Activated naive CD8-positive, alpha-beta T cell treated with anti-CD3 and anti-CD28 coated beads, Interleukin-2, amount 50 U/mL, for 16 hours (primary cell): ENCODE results near the gene SLC38A11.

ENCODE experiments used
- DNase-seq: peaks from one replicate; pipeline ENCODE4 v3.0.0-alpha.2; 2020; ENCODE audit warnings: low read depth, low spot score

Gene SLC38A11

DNA sequence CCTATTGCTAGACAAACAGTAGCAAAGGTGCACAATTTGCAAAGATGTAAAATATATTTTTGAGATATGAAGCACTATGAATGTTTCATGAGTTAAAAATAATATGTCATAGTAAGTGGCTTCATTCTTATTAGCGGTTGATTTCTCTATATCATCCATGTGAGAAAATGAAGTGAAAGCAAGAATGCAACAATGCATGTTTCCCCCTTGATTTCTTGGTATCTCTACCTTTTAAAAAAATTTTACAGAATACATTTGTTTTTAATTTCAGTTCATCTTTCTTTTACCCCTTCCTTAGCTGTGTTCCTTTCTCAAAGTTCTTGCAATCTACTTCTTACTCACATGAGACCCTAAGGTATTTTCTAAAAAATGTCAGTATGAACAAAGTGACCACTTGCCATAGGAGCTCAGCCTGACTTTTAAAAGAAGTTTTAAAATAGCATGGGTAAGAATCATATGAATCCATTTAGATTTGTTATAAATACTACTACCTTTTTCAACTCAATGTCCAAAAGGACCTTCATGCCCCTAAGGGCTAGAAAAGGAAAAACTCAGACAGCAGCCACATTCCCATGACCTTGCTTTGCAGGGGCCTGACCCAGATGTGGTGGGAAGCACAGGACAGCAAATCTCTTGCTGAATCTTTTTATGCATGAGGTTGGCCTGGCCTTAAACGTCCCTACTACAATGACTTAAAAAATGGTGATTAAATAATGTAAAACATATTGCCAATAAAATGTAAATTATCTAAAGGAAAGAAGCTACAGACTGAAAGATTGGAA is 14.8 kb upstream of the SLC38A11 start:
- no peak for DNase-seq

DNA sequence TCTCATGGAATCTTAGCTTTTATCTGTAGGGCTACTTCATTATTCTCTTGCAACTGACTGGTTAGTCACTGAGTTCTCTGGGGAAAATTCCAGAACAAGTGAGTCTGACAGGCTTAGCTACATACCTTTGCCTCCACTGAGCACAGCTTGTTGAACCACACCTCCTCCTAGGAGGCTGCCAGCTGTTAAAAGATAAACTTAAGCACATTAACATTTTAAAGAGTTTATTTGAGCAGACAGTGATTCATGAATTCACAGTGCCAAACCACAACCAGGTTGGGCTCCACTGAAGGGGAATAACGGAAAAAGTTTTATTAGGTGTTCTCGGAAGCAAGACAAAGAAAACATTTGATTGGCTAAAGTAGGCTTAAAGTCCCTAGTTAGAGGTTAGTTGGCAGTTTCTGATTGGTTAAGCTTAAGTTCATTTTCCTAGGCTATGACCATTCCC is 12.5 kb upstream of the SLC38A11 start:
- DNase-seq: no peak

DNA sequence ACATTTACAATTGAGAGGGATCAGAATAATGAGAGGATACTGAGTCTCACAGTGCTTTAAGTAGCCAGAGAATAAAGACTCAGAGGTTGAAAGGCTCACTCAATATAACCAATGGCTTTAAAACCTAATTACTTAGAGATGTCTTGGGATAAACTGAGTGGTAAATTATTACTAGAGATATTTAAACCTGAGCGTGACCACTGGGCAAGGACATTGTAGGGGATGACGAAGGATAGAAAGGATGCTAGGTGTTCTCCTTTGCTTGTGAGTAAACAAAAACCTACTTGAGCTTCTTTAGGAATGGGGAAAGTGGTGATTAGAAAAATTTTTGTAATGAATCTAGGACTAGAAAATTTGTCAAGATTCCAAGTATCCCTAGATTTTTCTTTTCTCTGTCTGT is 12.0 kb upstream of the SLC38A11 start:
- DNase-seq: no peak

DNA sequence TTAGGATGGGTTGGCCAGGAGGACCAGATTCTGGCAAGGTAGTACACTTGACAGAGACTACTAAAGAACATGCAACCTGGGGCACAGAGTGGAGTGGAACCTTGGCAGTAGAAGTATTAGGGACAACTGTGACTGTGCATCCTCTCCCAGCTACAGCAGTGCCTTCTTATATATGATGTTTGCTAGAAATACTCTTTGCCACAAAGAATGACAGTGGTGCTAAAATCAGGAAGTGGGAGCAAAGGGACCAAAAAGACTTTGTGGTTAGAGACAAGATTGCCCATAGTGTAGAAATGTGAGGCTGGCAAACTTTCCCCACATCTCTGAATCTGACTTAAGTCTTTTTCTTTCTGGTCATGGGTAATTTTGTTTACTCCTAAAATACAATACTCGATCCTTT is 9.4 kb upstream of the SLC38A11 start:
- DNase-seq: no peak

DNA sequence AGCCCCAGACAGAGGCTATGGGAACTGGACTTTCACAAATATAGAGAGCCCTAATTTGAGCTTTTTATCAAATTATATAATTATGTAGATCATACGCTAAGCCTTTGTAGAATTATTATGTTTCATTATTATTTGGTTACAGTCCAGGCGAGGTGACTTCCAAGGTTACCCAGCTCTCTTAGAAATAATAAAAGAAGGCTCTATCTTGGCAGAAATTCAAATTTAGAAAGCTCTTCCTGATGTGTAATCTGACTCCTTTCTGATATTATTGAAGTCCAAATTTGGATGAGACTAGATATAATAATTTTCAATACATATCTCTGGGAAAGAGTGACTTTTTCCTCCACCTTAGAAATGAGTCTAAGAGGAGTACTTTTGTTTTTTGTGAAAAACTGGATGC is 4.8 kb upstream of the SLC38A11 start:
- no peak for DNase-seq

DNA sequence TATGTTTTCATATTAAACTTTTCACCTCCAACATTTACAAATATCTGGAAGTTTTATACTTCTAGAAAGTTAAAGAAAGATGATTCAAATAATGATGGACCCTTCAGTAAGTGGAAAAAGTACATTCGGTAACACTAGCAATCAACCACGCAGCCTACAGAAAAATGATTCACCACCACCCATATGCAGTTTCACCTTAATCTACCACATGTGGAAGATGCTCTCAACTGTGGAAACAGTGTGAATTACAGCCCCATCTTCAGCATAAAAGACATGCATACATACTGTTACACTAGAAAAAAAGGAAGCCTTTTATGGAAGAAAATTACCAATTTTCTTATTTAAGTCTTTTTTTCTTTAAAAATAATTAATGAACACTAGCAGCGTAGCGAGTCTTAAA is 1.1 kb downstream of the SLC38A11 start:
- DNase-seq: no peak

DNA sequence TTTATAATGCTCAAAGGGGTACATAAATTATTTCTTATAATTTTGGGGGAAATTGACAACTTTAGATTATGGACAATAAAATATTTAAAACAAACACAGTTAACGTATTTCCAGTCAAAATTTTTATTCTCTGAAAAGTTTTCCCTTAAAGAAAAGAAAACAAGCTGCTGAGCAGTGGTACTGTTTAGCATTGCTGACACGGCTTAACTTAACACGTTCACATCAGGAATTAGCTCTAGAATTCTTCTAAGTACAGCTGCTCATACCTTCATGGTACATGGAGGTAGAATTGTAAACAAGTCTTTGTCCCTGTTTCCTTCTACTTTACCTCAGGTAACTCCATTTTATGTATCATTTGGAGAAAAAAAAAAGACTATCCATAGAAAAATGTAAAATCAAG is 2.0 kb downstream of the SLC38A11 start:
- no peak for DNase-seq

DNA sequence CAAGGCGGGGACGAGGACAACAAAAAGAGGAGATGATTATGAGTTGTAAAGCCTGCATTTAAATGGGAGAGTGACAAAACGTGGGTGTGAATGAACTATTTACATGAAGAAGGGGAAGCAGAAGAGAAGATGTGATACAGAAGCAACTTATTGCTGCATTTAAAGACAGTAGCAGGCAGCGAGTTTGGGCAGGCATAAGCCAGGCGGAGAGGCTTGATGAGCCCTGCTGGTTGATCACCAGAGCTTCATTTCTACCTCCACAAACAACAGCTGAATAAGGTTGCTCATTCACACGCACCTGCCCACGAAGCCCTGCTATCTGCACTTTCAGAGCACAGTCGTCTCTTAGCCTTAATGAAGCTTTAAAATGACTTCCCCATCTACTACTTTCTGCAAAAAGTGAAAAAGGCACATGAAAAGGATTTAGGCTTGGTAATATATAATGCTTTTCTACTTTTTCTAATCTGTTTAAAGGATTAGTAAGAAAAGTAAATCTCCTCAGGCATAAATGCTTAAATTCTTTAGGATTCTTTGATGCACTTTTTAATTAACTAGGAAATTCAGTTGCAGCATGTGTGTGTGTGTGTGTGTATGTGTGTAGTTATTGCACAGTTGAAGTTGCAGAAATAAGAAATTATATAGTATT is 3.1 kb downstream of the SLC38A11 start:
- no peak for DNase-seq

DNA sequence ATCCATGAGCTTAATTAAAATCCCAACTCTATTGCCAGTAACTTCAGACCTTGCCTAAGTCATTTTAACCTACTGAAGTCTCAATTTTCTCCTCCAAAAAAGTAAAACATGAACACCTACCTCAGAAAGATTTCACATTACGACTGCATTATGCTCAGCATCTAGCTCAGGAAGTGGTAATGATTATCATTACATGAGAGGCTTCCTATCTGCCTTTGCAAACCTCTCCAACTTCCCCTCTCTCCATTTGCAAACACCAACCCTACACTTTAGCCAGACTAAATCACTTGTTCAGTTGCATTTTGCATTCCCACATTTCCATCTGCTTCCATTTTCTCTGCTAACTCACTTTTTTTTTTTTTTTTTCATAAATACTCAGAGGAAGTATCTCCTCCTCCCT is 6.8 kb downstream of the SLC38A11 start:
- no peak for DNase-seq

DNA sequence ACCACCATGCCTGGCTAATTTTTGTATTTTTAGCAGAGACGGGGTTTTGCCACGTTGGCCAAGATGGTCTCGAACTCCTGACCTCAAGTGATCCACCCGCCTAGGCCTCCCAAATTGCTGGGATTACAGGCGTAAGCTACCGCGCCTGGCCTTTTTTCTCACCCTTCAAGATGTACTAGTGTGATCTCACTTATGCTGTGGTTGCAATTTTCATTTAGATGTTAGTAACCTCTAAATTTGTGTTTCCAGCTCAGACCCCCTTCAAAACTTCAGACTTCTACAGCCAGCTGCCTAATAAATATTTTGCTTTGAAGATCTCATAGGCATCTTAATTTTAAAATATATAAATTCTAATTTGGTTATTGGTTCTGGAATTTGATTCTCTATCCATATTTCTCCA is 8.0 kb downstream of the SLC38A11 start:
- no peak for DNase-seq

DNA sequence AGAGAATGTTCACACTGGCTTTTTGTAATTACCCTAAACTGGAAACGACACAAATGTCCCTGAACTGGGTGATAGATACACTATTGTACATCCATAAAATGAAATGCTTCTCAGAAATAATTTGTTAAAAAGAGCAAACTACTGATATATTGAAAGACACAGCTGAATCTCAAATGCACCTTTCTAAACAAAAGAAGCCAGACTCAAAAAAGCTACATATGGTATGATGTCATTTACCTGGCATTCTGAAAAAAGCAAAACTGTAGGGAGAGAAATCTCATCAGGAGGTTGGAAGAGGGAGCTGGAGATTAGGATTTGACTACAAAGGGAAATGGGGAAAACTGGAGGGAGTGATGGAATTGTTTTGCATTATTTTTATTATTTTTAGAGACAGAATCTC is 12.0 kb downstream of the SLC38A11 start:
- no peak for DNase-seq

DNA sequence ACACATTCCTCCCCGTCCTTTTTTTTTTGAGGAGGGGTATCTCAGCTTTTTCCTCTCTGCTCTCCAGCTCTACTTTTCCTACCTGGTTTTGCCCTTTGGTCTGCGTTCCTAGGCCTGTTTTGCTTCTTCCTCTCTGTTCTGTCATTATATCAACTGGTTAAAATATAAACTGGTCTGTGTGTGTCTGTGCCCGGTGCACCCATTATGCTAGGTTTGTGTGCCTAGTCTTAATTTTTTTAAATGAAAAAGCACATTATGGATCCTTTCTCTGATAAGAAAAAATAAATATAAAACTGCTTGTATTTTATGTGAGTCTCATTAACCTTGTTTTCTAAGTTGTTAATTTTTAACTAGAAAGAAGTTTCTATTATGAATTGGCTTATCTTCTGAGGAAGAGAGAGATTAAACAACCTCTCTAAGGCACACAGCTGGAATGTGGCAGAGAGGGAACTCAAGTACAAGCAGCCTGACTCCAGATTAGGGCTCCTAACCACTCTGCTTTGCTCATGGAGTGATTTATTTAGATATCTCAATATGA is 17.4 kb downstream of the SLC38A11 start:
- DNase-seq: no peak

DNA sequence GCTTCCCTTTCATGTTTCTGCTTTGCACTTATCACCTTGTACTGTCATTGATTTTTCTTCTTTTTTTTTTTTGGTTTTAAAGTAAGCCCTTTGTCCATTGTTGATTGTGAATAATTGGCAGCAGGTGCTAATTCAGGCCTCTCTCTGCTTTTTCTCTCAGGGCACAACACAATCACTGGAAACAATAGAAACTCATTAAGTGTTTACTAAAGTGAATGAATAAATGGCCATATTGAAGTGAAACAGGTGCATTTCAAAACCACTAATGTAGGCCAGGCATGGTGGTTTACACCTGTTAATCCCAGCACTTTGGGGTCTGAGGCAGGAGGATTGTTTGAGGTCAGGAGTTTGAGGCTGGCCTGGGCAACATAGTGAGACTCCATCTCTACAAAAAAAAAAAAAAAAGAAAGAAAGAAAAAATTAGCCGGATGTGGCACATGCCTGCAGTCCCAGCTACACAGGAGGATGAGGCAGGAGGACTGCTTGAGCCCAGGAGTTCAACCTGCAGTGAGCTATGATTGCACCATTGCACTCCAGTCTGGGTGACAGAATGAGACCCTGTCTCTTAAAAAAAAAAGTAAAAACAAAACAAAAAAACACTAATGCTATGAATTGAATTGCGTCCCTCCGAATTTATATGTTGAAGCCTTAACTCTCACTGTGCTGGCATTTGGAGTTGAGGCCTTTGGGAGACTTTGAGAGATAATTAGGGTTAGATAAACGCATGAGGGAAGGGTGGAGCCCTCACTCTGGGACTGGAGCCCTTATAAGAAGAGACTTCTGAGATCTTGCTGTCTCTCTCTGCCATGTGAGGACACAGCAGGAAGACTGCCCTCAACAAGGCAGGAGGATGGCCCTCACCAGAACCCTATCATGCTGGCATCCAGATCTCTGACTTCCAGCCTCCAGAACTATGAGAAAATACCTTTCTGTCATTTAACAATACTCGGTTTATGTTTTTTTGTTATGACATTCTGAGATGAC is 19.9 kb downstream of the SLC38A11 start:
- no peak for DNase-seq

DNA sequence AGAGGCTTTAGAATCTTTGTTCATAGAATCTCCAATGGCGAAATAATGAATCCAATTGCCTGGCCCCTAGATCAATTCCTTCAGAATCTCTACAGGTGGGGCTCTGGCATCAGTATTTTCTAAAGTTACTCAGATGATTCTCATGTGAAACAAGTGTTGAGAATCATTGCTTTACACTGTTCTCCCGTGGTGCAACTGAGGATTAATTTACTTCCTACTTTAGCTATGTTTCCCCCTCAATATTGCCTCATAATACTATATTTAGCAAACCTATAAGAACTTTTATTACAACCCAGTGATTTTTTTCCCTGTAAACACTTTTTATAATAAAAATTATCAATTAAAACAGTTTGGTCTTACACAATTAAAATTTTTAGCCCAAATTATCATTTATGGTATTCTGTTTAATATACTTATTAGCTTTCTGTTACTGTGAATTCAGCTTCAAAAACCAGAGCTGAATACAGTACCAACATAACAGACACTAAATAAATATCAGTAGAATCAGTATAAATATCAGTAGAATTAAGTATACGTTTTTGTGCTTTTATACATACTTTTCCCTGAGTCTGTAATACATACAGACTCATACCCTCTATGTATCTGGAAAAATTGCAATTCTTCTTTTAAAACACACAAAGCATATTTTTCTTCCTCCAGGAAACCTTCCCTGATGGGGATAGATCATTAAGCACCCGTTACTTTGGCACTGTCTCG is 20.8 kb downstream of the SLC38A11 start:
- no peak for DNase-seq

DNA sequence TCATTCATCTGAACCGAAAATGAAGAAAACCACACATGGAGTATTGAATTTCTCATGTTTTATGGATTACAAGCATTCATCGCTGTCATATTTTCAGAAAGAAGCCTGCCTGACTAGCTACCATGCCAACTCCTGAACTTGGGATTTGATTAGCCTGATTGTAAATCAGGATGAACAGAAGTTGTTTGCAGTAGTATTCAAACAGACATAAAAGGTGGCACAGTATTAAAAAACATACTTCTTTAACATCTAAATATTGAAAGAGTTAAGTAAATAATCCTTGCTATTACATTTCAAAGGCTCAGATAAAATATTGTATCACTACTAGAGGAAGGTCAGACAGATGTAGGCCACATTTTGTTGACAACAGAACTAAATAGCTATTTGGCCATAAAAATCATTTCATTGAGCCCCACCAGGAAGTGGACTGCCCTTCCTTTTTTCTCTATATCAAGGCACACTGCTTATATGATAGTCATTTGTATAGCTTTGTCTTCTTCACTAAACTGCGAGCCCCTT is 21.6 kb downstream of the SLC38A11 start:
- no peak for DNase-seq

DNA sequence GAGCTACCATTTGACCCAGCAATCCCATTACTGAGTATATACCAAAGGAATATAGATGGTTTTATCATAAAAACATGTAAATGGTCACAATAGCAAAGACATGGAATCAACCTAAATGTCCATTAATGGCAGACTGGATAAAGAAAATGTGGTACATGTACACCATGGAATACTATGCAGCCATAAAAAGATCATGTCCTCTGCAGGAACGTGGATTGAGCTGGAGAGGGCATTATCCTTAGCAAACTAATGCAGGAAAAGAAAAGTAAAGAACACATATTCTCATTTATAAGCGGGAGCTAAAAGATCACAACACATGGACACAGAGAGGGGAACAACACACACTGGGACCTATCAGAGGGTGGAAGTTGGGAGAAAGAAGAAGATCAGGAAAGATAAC is 22.9 kb downstream of the SLC38A11 start:
- no peak for DNase-seq

DNA sequence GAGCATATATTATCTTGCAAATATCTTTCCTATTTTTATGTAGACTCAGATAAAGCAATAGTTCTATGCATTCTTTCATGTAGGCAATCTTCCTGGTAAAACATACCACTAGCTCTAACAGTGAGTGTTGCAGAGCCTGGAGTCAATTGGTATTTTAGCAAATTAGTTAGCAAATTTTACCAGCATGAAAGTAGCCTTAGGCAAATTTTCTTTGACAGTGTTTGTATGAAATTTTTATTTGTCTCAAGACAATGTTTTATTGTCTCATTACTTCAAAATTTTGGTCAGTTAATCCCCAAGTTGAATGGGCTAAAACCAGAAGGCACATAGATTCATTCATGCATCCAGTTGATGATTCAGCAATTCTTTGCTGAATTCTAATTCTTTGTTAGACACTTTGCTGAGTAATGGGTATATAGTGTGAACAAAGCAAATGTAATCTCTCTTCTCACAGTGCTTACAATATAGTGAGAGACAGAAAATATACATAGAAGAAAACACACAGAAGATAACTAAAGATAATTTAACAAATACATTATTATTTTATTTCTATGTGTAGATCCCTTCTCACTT is 27.1 kb downstream of the SLC38A11 start:
- DNase-seq: no peak

DNA sequence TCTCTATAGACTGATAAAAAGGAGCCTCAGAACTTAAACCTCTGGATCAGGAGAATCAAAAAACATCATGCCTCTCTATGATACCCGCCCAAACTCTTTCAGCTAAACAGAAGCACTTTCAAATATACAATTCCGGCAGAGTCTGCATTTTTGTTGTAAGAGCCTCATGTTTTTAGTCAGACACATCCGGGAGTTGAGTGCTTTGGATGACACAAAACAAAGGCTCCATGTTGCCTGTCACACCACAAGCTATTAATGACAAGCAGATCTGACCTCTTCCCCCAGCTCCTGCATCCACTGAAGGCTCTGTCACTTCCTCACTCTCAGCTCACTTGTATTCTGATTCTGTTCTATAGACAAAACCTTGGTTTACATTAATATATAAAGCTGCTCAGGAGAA is 33.2 kb downstream of the SLC38A11 start:
- no peak for DNase-seq

DNA sequence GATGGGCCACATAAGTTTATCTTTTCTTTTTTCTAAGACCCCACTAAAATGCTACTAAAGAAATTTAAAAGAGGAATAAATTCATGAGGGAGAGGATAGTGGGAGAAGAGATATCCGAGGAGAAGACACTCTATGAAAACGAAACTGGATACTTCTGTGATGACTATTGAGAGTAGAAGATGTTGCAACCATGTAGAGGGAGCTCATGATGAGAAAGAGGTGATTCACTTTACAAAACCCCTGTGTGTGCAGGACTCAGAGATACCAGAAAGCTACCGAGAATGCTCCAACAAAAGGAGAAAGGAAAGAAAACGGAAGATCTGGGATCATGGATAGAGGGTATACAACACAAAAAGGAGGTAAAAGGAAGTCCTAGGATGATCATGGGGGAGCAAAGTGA is 34.9 kb downstream of the SLC38A11 start:
- no peak for DNase-seq

DNA sequence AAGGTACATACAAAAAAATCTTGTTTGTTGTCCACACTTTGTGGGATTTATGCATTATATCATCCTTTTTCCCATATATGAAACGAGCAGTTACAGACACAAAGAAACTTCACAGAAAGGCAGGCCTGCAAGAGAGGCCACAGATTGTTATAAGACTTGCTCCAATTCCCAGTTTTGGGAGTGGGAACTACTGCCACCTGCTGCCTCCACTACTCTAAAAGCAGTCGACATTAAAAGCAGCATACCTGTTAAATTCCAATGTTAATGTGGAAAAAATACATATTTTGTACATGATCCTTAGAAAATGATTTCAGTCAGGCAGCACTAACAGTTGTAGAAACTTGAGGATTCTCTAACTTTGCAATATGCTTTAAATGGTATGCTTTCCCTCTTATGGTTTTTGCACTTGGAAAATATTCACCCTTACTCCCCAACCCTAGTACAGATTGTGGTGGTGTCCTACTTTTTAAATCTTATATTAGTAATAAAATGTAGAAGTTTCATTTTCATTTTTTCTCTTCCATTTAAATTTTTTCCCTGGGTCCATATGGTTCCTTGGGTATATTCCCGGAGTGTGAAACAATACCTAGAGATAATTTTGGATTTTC is 37.9 kb downstream of the SLC38A11 start:
- DNase-seq: no peak
